CD4-positive, alpha-beta T cell treated with Interleukin-17A for 1 hour (primary cell): ENCODE data around the gene ELMO1.

Experiments
- DNase-seq: peaks from one replicate; pipeline ENCODE4 v3.0.0-alpha.2; 2020

ELMO1 gene

GRCh38 chr7:37399876-37400421 is 48.7 kb downstream of the ELMO1 start:
- DNase-seq, result no peak

GRCh38 chr7:37398403-37398802 is 50.3 kb downstream of the ELMO1 start:
- no peak for DNase-seq

- DNase-seq, result peak; percentile 16
Observed at GRCh38 chr7:37395618-37396259, 52.9 kb downstream of the ELMO1 start.

GRCh38 chr7:37394158-37394557 is 54.5 kb downstream of the ELMO1 start:
- no peak for DNase-seq

GRCh38 chr7:37393476-37393875 is 55.2 kb downstream of the ELMO1 start:
- no peak for DNase-seq

- DNase-seq, result no peak
Observed at GRCh38 chr7:37392673-37393017, 56.0 kb downstream of the ELMO1 start.

GRCh38 chr7:37391791-37392672 is 56.6 kb downstream of the ELMO1 start:
- DNase-seq, result no peak

GRCh38 chr7:37390114-37390513 is 58.5 kb downstream of the ELMO1 start:
- no peak for DNase-seq

- no peak for DNase-seq
Observed at GRCh38 chr7:37388811-37389210, 59.9 kb downstream of the ELMO1 start.

- DNase-seq, result no peak
Observed at GRCh38 chr7:37385787-37386186, 62.9 kb downstream of the ELMO1 start.

GRCh38 chr7:37382546-37383088 is 66.0 kb downstream of the ELMO1 start:
- DNase-seq, result no peak

GRCh38 chr7:37380831-37381230 is 67.8 kb downstream of the ELMO1 start:
- DNase-seq, result no peak

GRCh38 chr7:37379546-37380277 is 69.0 kb downstream of the ELMO1 start:
- DNase-seq, result no peak

- no peak for DNase-seq
Observed at GRCh38 chr7:37377231-37377630, 71.4 kb downstream of the ELMO1 start.

GRCh38 chr7:37376386-37376785 is 72.3 kb downstream of the ELMO1 start:
- no peak for DNase-seq

GRCh38 chr7:37372750-37373149 is 75.9 kb downstream of the ELMO1 start:
- DNase-seq, result no peak

- no peak for DNase-seq
Observed at GRCh38 chr7:37371755-37372154, 76.9 kb downstream of the ELMO1 start.

- DNase-seq, result no peak
Observed at GRCh38 chr7:37369906-37370305, 78.8 kb downstream of the ELMO1 start.

- DNase-seq, result no peak
Observed at GRCh38 chr7:37368540-37368939, 80.1 kb downstream of the ELMO1 start.

- DNase-seq, result no peak
Observed at GRCh38 chr7:37367010-37367409, 81.7 kb downstream of the ELMO1 start.

GRCh38 chr7:37366445-37366844 is 82.2 kb downstream of the ELMO1 start:
- no peak for DNase-seq

- DNase-seq, result no peak
Observed at GRCh38 chr7:37365405-37365804, 83.3 kb downstream of the ELMO1 start.

GRCh38 chr7:37364856-37365255 is 83.8 kb downstream of the ELMO1 start:
- DNase-seq, result no peak
